ENCODE measurements around the gene SLC35A1. TPM values are rescaled to one million over a fixed set of nuclear protein-coding genes. Genes with fewer than 3 reads are reported as not detected.

SLC35A1 gene
- polyA plus RNA-seq (63.0 and 76.1 TPM in 2 replicates), polyA minus RNA-seq (22.3 and 23.1 TPM in 2 replicates)

GRCh38 chr6:87472525-87473418, at the start of gene SLC35A1:
TSS of gene SLC35A1 (plus strand) at chr6:87472974. CDS start at chr6:87473004, 30 bp downstream.
- H3K4me3 ChIP-seq (ENCODE audit: low read length): peak within 1 kb of the TSS; percentile 97
- no peaks in the 10 kb centered on the region for H3K36me3 ChIP-seq (ENCODE audit: insufficient read depth, low read length)
- H3K4me2 ChIP-seq (ENCODE audit: low read length): peak within 1 kb of the TSS; percentile 88
- no peaks in the 10 kb centered on the region for H3K27me3 ChIP-seq (ENCODE audit: insufficient read depth, low read depth, low read length)
- no peaks in the 10 kb centered on the region for H3K9me2 ChIP-seq (ENCODE audit: insufficient read depth, low read length)
- H3K79me2 ChIP-seq (replicated peaks; ENCODE audit: insufficient read depth, low read length): peaks cover 11% of the 10 kb centered on the region
- no peaks in the 10 kb centered on the region for H3K9me3 ChIP-seq (ENCODE audit: low read length)
- peak within 1 kb of the TSS; percentile 92 for H2AFZ ChIP-seq (ENCODE audit: low read depth, low read length)
- TF ChIP-seq SMC3 (conservative IDR thresholded peaks at IDR 0.05; ENCODE audit: poor library complexity) (no peak), POLR2AphosphoS5 (IDR thresholded peaks at IDR 0.05) (peak; percentile 56), TAF1 (IDR thresholded peaks at IDR 0.05; ENCODE audit: low read depth) (peak; percentile 67), EZH2 (IDR thresholded peaks at IDR 0.05; ENCODE audit: borderline replicate concordance, insufficient read depth, low read length, poor library complexity, severe bottlenecking) (no peak), EP300 (conservative IDR thresholded peaks at IDR 0.05; ENCODE audit: poor library complexity, severe bottlenecking) (peak; percentile 11), RAD21 (conservative IDR thresholded peaks at IDR 0.05) (no peak), MXI1 (conservative IDR thresholded peaks at IDR 0.05; ENCODE audit: poor library complexity, severe bottlenecking) (peak; percentile 14), CTCF (IDR thresholded peaks at IDR 0.05; ENCODE audit: poor library complexity, severe bottlenecking) (peak; percentile 10)
- TF ChIP-seq, protein P1, sequence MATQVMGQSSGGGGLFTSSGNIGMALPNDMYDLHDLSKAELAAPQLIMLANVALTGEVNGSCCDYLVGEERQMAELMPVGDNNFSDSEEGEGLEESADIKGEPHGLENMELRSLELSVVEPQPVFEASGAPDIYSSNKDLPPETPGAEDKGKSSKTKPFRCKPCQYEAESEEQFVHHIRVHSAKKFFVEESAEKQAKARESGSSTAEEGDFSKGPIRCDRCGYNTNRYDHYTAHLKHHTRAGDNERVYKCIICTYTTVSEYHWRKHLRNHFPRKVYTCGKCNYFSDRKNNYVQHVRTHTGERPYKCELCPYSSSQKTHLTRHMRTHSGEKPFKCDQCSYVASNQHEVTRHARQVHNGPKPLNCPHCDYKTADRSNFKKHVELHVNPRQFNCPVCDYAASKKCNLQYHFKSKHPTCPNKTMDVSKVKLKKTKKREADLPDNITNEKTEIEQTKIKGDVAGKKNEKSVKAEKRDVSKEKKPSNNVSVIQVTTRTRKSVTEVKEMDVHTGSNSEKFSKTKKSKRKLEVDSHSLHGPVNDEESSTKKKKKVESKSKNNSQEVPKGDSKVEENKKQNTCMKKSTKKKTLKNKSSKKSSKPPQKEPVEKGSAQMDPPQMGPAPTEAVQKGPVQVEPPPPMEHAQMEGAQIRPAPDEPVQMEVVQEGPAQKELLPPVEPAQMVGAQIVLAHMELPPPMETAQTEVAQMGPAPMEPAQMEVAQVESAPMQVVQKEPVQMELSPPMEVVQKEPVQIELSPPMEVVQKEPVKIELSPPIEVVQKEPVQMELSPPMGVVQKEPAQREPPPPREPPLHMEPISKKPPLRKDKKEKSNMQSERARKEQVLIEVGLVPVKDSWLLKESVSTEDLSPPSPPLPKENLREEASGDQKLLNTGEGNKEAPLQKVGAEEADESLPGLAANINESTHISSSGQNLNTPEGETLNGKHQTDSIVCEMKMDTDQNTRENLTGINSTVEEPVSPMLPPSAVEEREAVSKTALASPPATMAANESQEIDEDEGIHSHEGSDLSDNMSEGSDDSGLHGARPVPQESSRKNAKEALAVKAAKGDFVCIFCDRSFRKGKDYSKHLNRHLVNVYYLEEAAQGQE (IDR thresholded peaks at IDR 0.05; ENCODE audit: borderline replicate concordance): peak; percentile 45
- no peaks in the 10 kb centered on the region for H4K20me1 ChIP-seq (ENCODE audit: insufficient read depth)
- H3K9ac ChIP-seq (ENCODE audit: low read length): peak within 1 kb of the TSS; percentile 81
- no peaks in the 10 kb centered on the region for H3F3A ChIP-seq (ENCODE audit: insufficient read depth, low read length, poor library complexity, severe bottlenecking)
- peak within 1 kb of the TSS; percentile 70 for H3K27ac ChIP-seq (ENCODE audit: low read length)

DNA sequence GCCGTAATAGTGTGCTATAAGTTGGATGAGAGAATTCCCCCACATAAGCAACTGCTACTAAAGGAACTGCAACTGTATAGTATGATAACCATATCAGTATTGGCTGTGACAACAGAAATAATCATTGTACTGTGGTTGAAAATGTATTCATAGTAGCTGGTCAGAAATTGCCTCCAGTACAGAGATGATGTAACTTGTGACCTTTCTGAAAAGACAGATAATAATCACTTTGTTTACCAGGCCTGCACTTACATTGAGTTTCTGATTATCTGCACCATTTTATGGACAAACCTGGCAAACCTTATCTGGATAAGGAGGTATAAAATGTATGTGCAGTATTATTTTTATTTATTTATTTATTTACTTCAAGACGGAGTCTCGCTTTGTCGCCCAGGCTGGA, 46.0 kb upstream of the SLC35A1 start:
- H3K9me2 ChIP-seq (ENCODE audit: insufficient read depth, low read length): no peaks in the 10 kb centered on the region
- H3F3A ChIP-seq (ENCODE audit: insufficient read depth, low read length, poor library complexity, severe bottlenecking): no peaks in the 10 kb centered on the region
- no peak overlapping the region for H3K9ac ChIP-seq (ENCODE audit: low read length)
- H3K27me3 ChIP-seq (ENCODE audit: insufficient read depth, low read depth, low read length): no peaks in the 10 kb centered on the region
- H3K36me3 ChIP-seq (ENCODE audit: insufficient read depth, low read length): no peaks in the 10 kb centered on the region
- H3K9me3 ChIP-seq (ENCODE audit: low read length): no peaks in the 10 kb centered on the region
- no peak overlapping the region for H3K27ac ChIP-seq (ENCODE audit: low read length)
- H3K4me3 ChIP-seq (ENCODE audit: low read length): no peak overlapping the region
- TF ChIP-seq TAF1 (IDR thresholded peaks at IDR 0.05; ENCODE audit: low read depth): no peak
- no peak for TF ChIP-seq CTCF (IDR thresholded peaks at IDR 0.05; ENCODE audit: poor library complexity, severe bottlenecking)
- TF ChIP-seq SMC3 (conservative IDR thresholded peaks at IDR 0.05; ENCODE audit: poor library complexity): no peak
- no peak for TF ChIP-seq EZH2 (IDR thresholded peaks at IDR 0.05; ENCODE audit: borderline replicate concordance, insufficient read depth, low read length, poor library complexity, severe bottlenecking)
- no peak for TF ChIP-seq POLR2AphosphoS5 (IDR thresholded peaks at IDR 0.05)
- TF ChIP-seq EP300 (conservative IDR thresholded peaks at IDR 0.05; ENCODE audit: poor library complexity, severe bottlenecking): no peak
- no peaks in the 10 kb centered on the region for H4K20me1 ChIP-seq (ENCODE audit: insufficient read depth)
- no peaks in the 10 kb centered on the region for H3K79me2 ChIP-seq (replicated peaks; ENCODE audit: insufficient read depth, low read length)
- H3K4me2 ChIP-seq (ENCODE audit: low read length): no peak overlapping the region
- no peak overlapping the region for H2AFZ ChIP-seq (ENCODE audit: low read depth, low read length)
